H1 (cell line): Measurements from ENCODE around the gene ATP5F1C.

Source experiments
- BRCA1 ChIP-seq: IDR thresholded peaks from 2 replicates; pipeline ENCODE4 v1.6.1; 2012; ENCODE audit warnings: low read depth, low read length, improper control_type of control experiment
- RBBP5 ChIP-seq: IDR thresholded peaks from 2 replicates; pipeline ENCODE4 v1.7.1; 2012; ENCODE audit warnings: low read depth, mild to moderate bottlenecking, inconsistent platforms, low read length, moderate library complexity, borderline replicate concordance
- SUZ12 ChIP-seq: fragments of 200-600 bp; sonication (generic); IDR thresholded peaks from 2 replicates; pipeline ENCODE4 v1.6.1; 2012; ENCODE audit warnings: mild to moderate bottlenecking, inconsistent platforms, low read length, moderate library complexity, mixed read lengths

DNA sequence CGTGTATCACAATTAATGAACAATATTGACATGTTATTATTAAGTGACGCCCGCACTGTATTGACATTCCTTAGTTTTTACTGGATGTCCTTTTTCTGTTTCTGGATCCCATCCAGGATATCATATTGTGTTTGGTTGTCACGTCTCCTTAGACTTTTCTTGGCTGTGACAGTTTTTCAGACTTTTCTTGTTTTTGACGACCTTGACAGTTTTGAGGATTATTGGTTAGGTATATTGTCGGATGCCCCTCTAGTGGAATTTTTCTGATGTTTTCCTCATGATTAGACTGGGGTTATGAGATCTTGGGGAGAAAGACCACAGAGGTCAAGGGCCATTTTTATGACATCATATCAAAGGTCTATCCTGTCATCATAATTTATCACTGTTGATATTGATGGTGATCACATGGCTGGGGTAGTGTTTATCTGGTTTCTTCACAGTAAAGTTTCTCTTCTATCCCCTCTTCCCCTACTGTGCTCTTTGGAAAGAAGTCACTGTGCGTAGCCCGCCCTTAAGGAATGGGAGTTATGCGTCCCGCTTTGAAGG, 41.4 kb downstream of the ATP5F1C start:
- TF ChIP-seq SUZ12 (no peak), BRCA1 (no peak), RBBP5 (no peak)
